Fibroblast of lung (primary cell): Measurements from ENCODE around the gene KRT80. TPM values are rescaled to one million over a fixed set of nuclear protein-coding genes. Genes with fewer than 3 reads are reported as not detected.

Experiments
- DNase-seq, 2 donors: peaks; one replicate each; pipeline versions ENCODE4 v3.0.0 to v3.0.0-alpha.2; 2010; ENCODE audit warnings: low read depth in 2 of 2
- H2AFZ ChIP-seq: 2 replicates; pipeline ENCODE4 v1.5.1; 2012; ENCODE audit warnings: low read length, control low read depth, inconsistent platforms
- H3K27ac ChIP-seq: 2 replicates; pipeline ENCODE4 v1.5.1; 2011; ENCODE audit warnings: low read length, control low read depth; ENCODE audit not compliant: insufficient read depth
- H3K27me3 ChIP-seq: 2 replicates; pipeline ENCODE4 v1.5.1; 2011; ENCODE audit warnings: mild to moderate bottlenecking, low read length; ENCODE audit not compliant: control insufficient read depth, insufficient read depth
- H3K36me3 ChIP-seq: 2 replicates; pipeline ENCODE4 v1.5.1; 2011; ENCODE audit warnings: low read length; ENCODE audit not compliant: control insufficient read depth, insufficient read depth
- H3K4me1 ChIP-seq: 2 replicates; pipeline ENCODE4 v1.5.1; 2011; ENCODE audit warnings: low read length; ENCODE audit not compliant: control insufficient read depth, insufficient read depth; ENCODE audit errors: extremely low read depth
- H3K4me2 ChIP-seq: 2 replicates; pipeline ENCODE4 v1.5.1; 2011; ENCODE audit warnings: low read length, control low read depth; ENCODE audit not compliant: insufficient read depth; ENCODE audit errors: extremely low read depth
- H3K4me3 ChIP-seq, 4 experiments: fragments of 200-600 bp in 1 of 4; sonication (generic) in 1 of 4; replicated peaks in 1 of 4; 2 replicates each; pipeline ENCODE4 v1.5.1; 2011 to 2016; ENCODE audit warnings: low read length in 4 of 4, low read depth in 3 of 4, mild to moderate bottlenecking in 3 of 4, control low read depth in 2 of 4, inconsistent platforms in 1 of 4, mixed read lengths in 1 of 4; ENCODE audit not compliant: insufficient read depth in 1 of 4; ENCODE audit errors: control extremely low read depth in 1 of 4
- H3K79me2 ChIP-seq: 2 replicates; pipeline ENCODE4 v1.5.1; 2012; ENCODE audit warnings: mild to moderate bottlenecking, low read length, inconsistent platforms; ENCODE audit not compliant: control insufficient read depth, insufficient read depth
- H3K9ac ChIP-seq: 2 replicates; pipeline ENCODE4 v1.5.1; 2011; ENCODE audit warnings: mild to moderate bottlenecking, low read length, control low read depth; ENCODE audit not compliant: insufficient read depth
- H3K9me3 ChIP-seq: 2 replicates; pipeline ENCODE4 v1.5.1; 2012; ENCODE audit warnings: low read depth, low read length; ENCODE audit not compliant: control insufficient read depth, insufficient read depth
- H4K20me1 ChIP-seq: 2 replicates; pipeline ENCODE4 v1.5.1; 2011; ENCODE audit warnings: low read length; ENCODE audit not compliant: control insufficient read depth, insufficient read depth; ENCODE audit errors: extremely low read depth
- EZH2 ChIP-seq: IDR thresholded peaks from 2 replicates; pipeline ENCODE4 v1.5.1; 2012; ENCODE audit warnings: low read length, control low read depth, mild to moderate bottlenecking; ENCODE audit errors: missing control alignments
- polyA plus RNA-seq, 2 donors: library from polyadenylated mRNA; depleted of rRNA in 1 of 2; stranded (reverse) in 1 of 2; unstranded in 1 of 2; fragments of >200 nt; gene quantifications; 2 replicates each; pipeline ENCODE4 v1.2.1, GENCODE V29; 2011 to 2012; ENCODE audit warnings: missing spikeins in 1 of 2
- total RNA-seq: library from RNA; depleted of rRNA; stranded (reverse); fragments of >200 nt; gene quantifications from 2 replicates; pipeline ENCODE4 v1.2.1, GENCODE V29; 2014
- TF ChIP-seq, protein P1 (sequence below), 2 donors: IDR thresholded peaks in 1 of 2; conservative IDR thresholded peaks in 1 of 2; 1 replicate in 1 of 2; 2 replicates in 1 of 2; pipeline ENCODE4 v1.5.1; 2011 to 2012; ENCODE audit warnings: low read length in 2 of 2, control low read depth in 1 of 2, inconsistent platforms in 1 of 2, low read depth in 1 of 2, mild to moderate bottlenecking in 1 of 2

Gene KRT80
- total and polyA plus RNA-seq, 2 donors (not counting 1 experiment from before 2014, with no cell fraction given), result 0.17 to 1.0 TPM

DNA sequence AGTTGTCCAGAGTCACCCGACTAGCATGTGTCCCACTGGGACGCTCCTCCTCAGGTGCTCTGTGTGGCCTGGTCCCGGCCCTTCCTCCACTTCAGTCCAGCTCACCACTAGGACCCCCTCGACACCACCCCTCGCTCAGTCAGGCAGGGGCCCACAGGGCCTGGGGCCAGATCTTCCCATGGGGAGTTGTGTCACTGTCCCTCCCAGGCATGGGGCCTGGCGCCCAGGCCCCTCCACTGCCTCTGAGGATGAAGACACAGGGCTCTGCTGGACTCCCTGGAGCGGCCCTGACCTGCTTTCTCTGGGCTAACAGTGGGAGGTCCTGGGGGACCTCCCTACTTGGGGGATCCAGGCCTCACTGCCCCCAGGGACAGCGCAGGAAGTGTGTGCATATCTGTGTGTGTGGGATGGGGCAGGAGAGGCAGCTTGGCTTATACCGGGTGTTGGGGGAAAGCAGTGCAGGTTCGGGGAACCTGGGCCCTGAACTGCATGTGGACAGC is 43.8 kb downstream of the KRT80 start:
- no peaks in the 10 kb centered on the region for H3K9me3 ChIP-seq
- no peaks in the 10 kb centered on the region for H3K27me3 ChIP-seq
- no peaks in the 10 kb centered on the region for H3K36me3 ChIP-seq
- DNase-seq, result no peak
- TF ChIP-seq, protein P1, sequence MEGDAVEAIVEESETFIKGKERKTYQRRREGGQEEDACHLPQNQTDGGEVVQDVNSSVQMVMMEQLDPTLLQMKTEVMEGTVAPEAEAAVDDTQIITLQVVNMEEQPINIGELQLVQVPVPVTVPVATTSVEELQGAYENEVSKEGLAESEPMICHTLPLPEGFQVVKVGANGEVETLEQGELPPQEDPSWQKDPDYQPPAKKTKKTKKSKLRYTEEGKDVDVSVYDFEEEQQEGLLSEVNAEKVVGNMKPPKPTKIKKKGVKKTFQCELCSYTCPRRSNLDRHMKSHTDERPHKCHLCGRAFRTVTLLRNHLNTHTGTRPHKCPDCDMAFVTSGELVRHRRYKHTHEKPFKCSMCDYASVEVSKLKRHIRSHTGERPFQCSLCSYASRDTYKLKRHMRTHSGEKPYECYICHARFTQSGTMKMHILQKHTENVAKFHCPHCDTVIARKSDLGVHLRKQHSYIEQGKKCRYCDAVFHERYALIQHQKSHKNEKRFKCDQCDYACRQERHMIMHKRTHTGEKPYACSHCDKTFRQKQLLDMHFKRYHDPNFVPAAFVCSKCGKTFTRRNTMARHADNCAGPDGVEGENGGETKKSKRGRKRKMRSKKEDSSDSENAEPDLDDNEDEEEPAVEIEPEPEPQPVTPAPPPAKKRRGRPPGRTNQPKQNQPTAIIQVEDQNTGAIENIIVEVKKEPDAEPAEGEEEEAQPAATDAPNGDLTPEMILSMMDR (conservative IDR thresholded peaks at IDR 0.05 in 1 of 2, IDR thresholded peaks at IDR 0.05 in 1 of 2; ENCODE audit: low read depth in 1 of 2, low read length in 2 of 2), result no peak
- no peak for TF ChIP-seq EZH2
- H3K27ac ChIP-seq, result peak overlapping the region; percentile 96
- no peak overlapping the region for H2AFZ ChIP-seq
- H3K9ac ChIP-seq, result peak overlapping the region; percentile 39
- no peaks in the 10 kb centered on the region for H3K79me2 ChIP-seq
- H4K20me1 ChIP-seq, result no peaks in the 10 kb centered on the region
- no peak overlapping the region for H3K4me2 ChIP-seq
- H3K4me1 ChIP-seq, result peaks cover 37% of the 10 kb centered on the region
- no peak overlapping the region for H3K4me3 ChIP-seq

DNA sequence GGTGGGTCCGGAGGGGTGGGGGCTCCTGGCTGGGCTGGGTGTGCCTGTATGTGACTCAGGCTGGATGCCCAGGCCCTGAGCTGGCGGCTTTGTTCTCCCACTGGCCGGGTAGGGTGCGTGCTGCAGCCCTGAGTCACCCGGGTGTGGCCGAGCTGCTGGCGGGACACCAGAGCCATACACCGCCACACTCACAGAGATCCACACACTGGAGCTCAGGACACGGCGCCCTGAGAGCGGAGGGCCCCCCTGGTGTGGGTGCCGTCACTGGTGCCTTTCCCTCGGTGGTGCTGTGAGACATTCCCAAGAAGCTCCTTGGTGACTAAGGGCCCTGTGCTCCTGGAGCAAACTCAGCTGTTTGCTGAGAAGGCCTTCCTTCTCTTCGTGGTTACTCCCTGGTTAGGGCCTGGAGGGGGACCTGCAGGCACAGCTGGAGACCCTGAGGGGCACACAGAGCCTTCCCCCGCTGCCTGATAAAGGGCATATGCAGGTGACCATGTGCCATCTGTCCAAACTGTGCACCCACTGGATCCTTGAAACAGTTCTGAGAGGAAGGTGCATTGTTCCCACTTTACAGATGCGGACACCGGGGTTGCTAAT is 44.3 kb downstream of the KRT80 start:
- peak overlapping the region; percentile 96 for H3K27ac ChIP-seq
- peaks cover 33% of the 10 kb centered on the region for H3K4me1 ChIP-seq
- H3K4me3 ChIP-seq, result no peak overlapping the region
- H3K79me2 ChIP-seq, result no peaks in the 10 kb centered on the region
- no peak overlapping the region for H3K4me2 ChIP-seq
- H3K9me3 ChIP-seq, result no peaks in the 10 kb centered on the region
- peak overlapping the region; percentile 39 for H3K9ac ChIP-seq
- no peaks in the 10 kb centered on the region for H3K27me3 ChIP-seq
- no peaks in the 10 kb centered on the region for H3K36me3 ChIP-seq
- TF ChIP-seq, protein P1 (conservative IDR thresholded peaks at IDR 0.05 in 1 of 2, IDR thresholded peaks at IDR 0.05 in 1 of 2; ENCODE audit: low read depth in 1 of 2, low read length in 2 of 2), result no peak
- H4K20me1 ChIP-seq, result no peaks in the 10 kb centered on the region
- peak; percentile 98 to 100 for DNase-seq
- no peak overlapping the region for H2AFZ ChIP-seq

DNA sequence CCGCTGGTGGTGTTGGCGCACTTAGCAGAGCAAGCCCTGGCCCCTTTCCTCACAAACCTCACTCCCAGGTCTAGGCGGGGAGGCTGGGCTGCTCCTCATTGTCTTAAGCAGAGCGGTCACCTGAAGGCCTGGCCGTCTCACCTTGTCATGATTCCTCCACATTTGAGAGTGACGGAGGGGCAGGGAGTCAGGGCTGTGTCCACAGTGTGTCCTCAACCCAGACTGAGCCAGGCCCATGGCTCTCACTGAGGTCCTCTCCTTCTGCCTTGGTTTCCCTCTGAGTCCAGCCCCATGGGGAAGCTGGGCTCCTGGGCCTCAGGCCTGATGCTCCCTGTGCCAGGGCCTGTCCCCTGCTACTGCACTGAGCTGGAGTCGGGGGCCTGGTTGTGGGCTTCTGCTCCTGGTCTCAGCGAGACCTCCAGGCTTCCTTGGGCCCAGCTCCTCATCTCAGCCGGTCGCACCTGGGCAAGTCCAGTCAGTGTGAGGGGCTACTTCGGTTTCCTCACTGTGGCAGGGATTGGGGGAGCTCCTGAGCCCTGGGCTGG is 44.9 kb downstream of the KRT80 start:
- Histone ChIP-seq H4K20me1 (no peaks in the 10 kb centered on the region), H3K4me3 (no peak overlapping the region), H3K27ac (peak overlapping the region; percentile 96), H2AFZ (no peak overlapping the region), H3K27me3 (no peaks in the 10 kb centered on the region), H3K79me2 (no peaks in the 10 kb centered on the region), H3K4me1 (peaks cover 31% of the 10 kb centered on the region), H3K36me3 (no peaks in the 10 kb centered on the region), H3K9ac (peak overlapping the region; percentile 50), H3K4me2 (no peak overlapping the region), H3K9me3 (no peaks in the 10 kb centered on the region)
- DNase-seq, result no peak
- TF ChIP-seq, protein P1 (conservative IDR thresholded peaks at IDR 0.05 in 1 of 2, IDR thresholded peaks at IDR 0.05 in 1 of 2; ENCODE audit: low read depth in 1 of 2, low read length in 2 of 2), result no peak
- no peak for TF ChIP-seq EZH2
